ENCODE results near the gene ANTXR1. TPM values are rescaled to one million over a fixed set of nuclear protein-coding genes. Genes with fewer than 3 reads are reported as not detected.

Gene ANTXR1
- total RNA-seq, 1 donor: 61.5 TPM

GRCh38 chr2:69053416-69053965 is 40.5 kb downstream of the ANTXR1 start:
- H3K4me3 ChIP-seq (ENCODE audit: low read depth, low read length): no peak overlapping the region
- TF ChIP-seq CTCF (IDR thresholded peaks at IDR 0.05; ENCODE audit: insufficient read depth, low read length): no peak
- DNase-seq (ENCODE audit: low read depth): peak; percentile 69

GRCh38 chr2:69054431-69054830 is 41.5 kb downstream of the ANTXR1 start:
- DNase-seq (ENCODE audit: low read depth): peak; percentile 61
- TF ChIP-seq CTCF (IDR thresholded peaks at IDR 0.05; ENCODE audit: insufficient read depth, low read length): no peak
- no peak overlapping the region for H3K4me3 ChIP-seq (ENCODE audit: low read depth, low read length)

GRCh38 chr2:69055688-69056470 is 42.9 kb downstream of the ANTXR1 start:
- no peak for TF ChIP-seq CTCF (IDR thresholded peaks at IDR 0.05; ENCODE audit: insufficient read depth, low read length)
- no peak overlapping the region for H3K4me3 ChIP-seq (ENCODE audit: low read depth, low read length)
- no peak for DNase-seq (ENCODE audit: low read depth)

GRCh38 chr2:69057660-69058059 is 44.7 kb downstream of the ANTXR1 start:
- no peak for DNase-seq (ENCODE audit: low read depth)
- no peak overlapping the region for H3K4me3 ChIP-seq (ENCODE audit: low read depth, low read length)
- no peak for TF ChIP-seq CTCF (IDR thresholded peaks at IDR 0.05; ENCODE audit: insufficient read depth, low read length)

- TF ChIP-seq CTCF (IDR thresholded peaks at IDR 0.05; ENCODE audit: insufficient read depth, low read length): no peak
- DNase-seq (ENCODE audit: low read depth): peak; percentile 69
- no peak overlapping the region for H3K4me3 ChIP-seq (ENCODE audit: low read depth, low read length)
Measured at GRCh38 chr2:69059731-69060290, 46.8 kb downstream of the ANTXR1 start.

- TF ChIP-seq CTCF (IDR thresholded peaks at IDR 0.05; ENCODE audit: insufficient read depth, low read length): no peak
- no peak for DNase-seq (ENCODE audit: low read depth)
- no peak overlapping the region for H3K4me3 ChIP-seq (ENCODE audit: low read depth, low read length)
Measured at GRCh38 chr2:69060938-69061501, 48.0 kb downstream of the ANTXR1 start.

Measured in fibroblast of the aortic adventitia (primary cell).